NB4 (cell line): ENCODE results near the gene CLIC5.

Source experiments
- POLR2A ChIP-seq: IDR thresholded peaks from 2 replicates; pipeline ENCODE4 v1.6.1; 2011; ENCODE audit warnings: mild to moderate bottlenecking; ENCODE audit not compliant: insufficient read length; ENCODE audit errors: extremely low read depth
- TF ChIP-seq, protein P1 (sequence below): IDR thresholded peaks from one replicate; pipeline ENCODE4 v1.5.1; 2012; ENCODE audit warnings: low read depth, low read length

GRCh38 chr6:46002264-46002663, 13.4 kb downstream of the CLIC5 start:
- TF ChIP-seq, protein P1, sequence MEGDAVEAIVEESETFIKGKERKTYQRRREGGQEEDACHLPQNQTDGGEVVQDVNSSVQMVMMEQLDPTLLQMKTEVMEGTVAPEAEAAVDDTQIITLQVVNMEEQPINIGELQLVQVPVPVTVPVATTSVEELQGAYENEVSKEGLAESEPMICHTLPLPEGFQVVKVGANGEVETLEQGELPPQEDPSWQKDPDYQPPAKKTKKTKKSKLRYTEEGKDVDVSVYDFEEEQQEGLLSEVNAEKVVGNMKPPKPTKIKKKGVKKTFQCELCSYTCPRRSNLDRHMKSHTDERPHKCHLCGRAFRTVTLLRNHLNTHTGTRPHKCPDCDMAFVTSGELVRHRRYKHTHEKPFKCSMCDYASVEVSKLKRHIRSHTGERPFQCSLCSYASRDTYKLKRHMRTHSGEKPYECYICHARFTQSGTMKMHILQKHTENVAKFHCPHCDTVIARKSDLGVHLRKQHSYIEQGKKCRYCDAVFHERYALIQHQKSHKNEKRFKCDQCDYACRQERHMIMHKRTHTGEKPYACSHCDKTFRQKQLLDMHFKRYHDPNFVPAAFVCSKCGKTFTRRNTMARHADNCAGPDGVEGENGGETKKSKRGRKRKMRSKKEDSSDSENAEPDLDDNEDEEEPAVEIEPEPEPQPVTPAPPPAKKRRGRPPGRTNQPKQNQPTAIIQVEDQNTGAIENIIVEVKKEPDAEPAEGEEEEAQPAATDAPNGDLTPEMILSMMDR = no peak
- no peak for TF ChIP-seq POLR2A
